ENCODE data around the gene SORL1-AS1.
A peak's percentile ranks its signal among the peaks of the same experiment; 100 is the strongest.

The SORL1-AS1 gene

DNA sequence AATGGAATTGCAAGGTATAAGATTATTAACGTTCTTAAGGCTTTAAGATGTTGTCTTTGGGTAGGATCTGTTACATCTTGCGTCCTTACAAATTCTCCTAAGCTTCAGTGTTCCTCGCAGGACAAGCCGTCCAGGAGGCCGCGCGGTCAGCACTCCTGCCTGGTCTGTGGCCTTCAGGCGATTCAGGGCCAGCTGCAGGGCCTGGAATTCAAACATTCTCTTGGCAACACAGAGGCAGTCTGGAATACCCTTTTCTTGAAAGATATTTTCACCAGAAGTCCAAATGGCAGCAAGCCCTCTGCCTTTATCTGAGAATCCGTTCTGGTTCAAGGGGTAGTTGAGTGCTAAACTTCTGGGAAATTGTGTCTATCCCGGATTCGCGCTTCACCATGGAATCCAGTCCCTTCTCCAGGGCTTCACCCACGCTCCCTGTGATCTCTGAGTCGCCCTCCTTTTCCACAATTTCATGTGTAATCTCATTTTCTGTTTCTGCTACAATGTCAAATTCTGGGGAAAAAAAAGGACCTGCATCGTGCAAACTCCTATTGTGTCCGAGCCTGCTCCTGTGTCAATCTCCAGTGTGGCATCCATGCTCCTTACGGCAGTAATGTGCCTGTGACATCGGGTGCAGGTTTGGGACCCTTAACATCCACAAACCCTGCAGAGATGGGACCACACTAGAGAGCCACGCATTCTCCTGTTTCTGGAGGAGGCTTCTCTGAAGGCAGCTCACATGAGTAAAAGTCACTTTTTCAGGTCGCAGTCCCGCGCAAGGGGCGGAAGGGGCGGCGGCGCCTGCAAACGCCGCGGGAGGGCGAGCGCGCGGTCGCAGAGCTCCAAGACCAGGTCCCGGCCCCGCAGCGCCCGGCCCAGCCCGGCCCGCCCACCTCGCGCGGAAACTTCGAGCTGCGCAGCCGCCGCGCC lies 26.0 kb downstream of the SORL1-AS1 start:
- H3K4me1 Mint-ChIP-seq (ENCODE audit: low read depth) = peaks cover 30% of the 10 kb centered on the region
- DNase-seq (peak; percentile 65), ATAC-seq (peak; percentile 92)
- ChIA-PET CTCF (interaction anchor here (1.0 to 2.2 kb wide), 7 partner anchors 9 to 107 kb away, joined by 3 to 6 read pairs (median 5); no protein-coding TSS in a partner anchor), POLR2A (interaction anchor here (1.1 to 1.4 kb wide), 3 partner anchors 15 to 36 kb away, joined by 3 to 5 read pairs (median 3); partner anchors contain the start of genes SORL1 and SORL1-AS1)
- peaks cover 5% of the 10 kb centered on the region for H3K27me3 Mint-ChIP-seq (ENCODE audit: low read depth)
- peaks cover 15% of the 10 kb centered on the region for H3K36me3 Mint-ChIP-seq (ENCODE audit: low read depth)
- H3K27ac Mint-ChIP-seq = peak overlapping the region; percentile 32
- peak overlapping the region; percentile 54 for H3K4me3 Mint-ChIP-seq
- H3K9me3 Mint-ChIP-seq (ENCODE audit: insufficient read depth) = peaks cover 5% of the 10 kb centered on the region

DNA sequence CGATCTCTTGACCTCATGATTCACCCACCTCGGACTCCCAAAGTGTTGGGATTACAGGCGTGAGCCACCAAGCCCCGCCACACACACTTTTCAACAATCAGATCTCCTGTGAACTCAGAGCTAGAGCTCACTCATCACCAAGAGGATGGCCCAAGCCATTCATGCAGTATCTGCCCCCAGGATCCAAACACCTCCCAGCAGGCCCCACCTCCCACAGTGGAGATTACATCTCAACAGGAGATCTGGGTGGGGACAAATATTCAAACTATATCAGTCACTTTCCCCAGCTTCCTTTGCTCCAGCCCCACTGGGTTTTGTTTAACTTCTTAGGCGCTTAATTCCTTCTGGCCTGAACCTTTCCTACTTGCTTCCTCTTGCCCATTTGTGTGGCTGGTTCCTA lies 26.9 kb downstream of the SORL1-AS1 start:
- ChIA-PET CTCF (no interaction called here), POLR2A (interaction anchor here (0.6 kb wide), 1 partner anchor 53 kb away, joined by 3 read pairs; no protein-coding TSS in a partner anchor)
- Mint-ChIP-seq H3K9me3 (ENCODE audit: insufficient read depth) (peaks cover 5% of the 10 kb centered on the region), H3K4me3 (no peak overlapping the region), H3K36me3 (ENCODE audit: low read depth) (peaks cover 15% of the 10 kb centered on the region), H3K27me3 (ENCODE audit: low read depth) (peaks cover 5% of the 10 kb centered on the region), H3K4me1 (ENCODE audit: low read depth) (peaks cover 39% of the 10 kb centered on the region), H3K27ac (no peak overlapping the region)
- DNase-seq (no peak), ATAC-seq (no peak)

DNA sequence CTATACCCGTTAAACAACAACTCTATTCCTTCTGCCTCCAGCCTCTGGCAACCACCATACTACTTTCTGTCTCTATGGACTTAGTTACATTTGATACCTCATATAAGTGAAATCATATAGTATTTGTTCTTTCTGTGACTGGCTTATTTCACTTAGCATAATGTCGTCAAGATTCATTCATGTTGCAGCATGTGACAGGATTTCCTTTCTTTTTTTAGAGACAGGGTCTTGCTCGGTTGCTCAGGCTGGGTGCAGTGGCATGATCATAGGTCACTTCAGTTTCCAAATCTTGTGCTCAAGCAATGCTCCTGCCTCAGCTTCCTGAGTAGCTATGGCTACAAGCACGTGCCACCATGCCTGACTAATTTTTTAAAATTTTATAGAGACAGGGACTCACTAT lies 30.1 kb downstream of the SORL1-AS1 start:
- CTCF ChIA-PET = no interaction called here
- H3K4me3 Mint-ChIP-seq = no peak overlapping the region
- DNase-seq (peak; percentile 29), ATAC-seq (no peak)
- POLR2A ChIA-PET = no interaction called here
- H3K27ac Mint-ChIP-seq = peak overlapping the region; percentile 3
- peaks cover 2% of the 10 kb centered on the region for H3K27me3 Mint-ChIP-seq (ENCODE audit: low read depth)
- peaks cover 18% of the 10 kb centered on the region for H3K36me3 Mint-ChIP-seq (ENCODE audit: low read depth)
- peaks cover 66% of the 10 kb centered on the region for H3K4me1 Mint-ChIP-seq (ENCODE audit: low read depth)
- H3K9me3 Mint-ChIP-seq (ENCODE audit: insufficient read depth) = peaks cover 5% of the 10 kb centered on the region

DNA sequence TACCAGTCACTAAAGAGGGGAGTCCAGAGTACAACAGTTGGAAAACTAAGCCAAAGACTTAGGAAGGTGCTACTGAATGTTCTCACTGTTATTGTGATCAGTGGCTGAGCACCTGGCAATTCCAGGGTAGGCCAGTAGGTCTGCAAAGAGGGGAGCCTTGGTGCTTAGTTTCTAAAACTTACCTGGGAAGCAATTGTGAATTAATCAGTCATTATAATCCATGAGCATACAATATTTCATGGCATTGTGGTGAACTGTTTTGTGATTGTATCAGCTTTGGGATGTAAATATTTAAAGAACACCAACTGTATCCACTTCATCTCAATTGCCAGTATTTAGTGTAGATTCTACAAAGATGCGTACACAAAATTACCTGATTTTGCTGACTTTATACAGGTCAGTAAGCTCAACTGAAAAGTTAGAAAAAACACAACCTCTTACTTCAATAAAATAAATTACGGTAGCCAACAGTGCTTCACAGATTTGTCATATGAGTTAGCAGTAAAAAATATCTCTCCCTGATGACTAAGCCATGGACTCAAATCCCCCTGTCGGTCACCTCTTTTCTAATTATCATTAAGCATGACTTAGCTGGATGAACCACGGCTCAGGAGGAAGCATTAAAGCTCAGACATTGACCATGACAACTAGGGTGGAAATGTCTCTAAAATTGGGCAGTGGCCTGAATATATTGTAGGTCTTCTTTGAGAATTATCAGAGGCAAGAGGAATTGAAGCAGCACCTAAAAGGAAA lies 31.4 kb downstream of the SORL1-AS1 start:
- Mint-ChIP-seq H3K4me3 (no peak overlapping the region), H3K27me3 (ENCODE audit: low read depth) (peaks cover 2% of the 10 kb centered on the region), H3K36me3 (ENCODE audit: low read depth) (peaks cover 18% of the 10 kb centered on the region), H3K27ac (peak overlapping the region; percentile 23), H3K4me1 (ENCODE audit: low read depth) (peaks cover 69% of the 10 kb centered on the region), H3K9me3 (ENCODE audit: insufficient read depth) (peaks cover 5% of the 10 kb centered on the region)
- ChIA-PET POLR2A (interaction anchor here (1.3 kb wide), 1 partner anchor 30 kb away, joined by 3 read pairs; no protein-coding TSS in a partner anchor), CTCF (interaction anchor here (0.8 to 2.2 kb wide), 10 partner anchors 11 to 84 kb away, joined by 3 to 10 read pairs (median 3); partner anchors contain the start of gene SORL1)
- ATAC-seq = no peak
- no peak for DNase-seq

DNA sequence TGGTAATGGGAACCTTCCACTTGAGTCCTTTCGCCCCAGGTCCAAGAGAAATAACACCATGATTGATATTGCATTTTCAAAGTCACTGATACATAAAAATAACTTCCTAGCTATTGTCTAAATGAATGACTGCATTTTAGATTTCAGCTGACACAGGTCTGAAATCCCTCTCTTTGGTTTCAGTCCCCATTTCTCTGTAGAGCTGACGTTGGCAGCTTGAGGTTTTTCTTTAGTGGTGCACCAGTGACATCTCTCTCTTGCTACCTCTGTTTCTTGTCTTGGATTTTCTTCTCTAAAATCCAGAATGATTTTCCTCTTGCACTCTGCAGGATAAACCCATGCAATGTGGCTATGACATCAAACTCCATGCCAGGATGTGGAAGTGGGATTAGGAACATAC lies 32.4 kb downstream of the SORL1-AS1 start:
- no peak for DNase-seq
- no peak for ATAC-seq
- peaks cover 18% of the 10 kb centered on the region for H3K36me3 Mint-ChIP-seq (ENCODE audit: low read depth)
- peaks cover 5% of the 10 kb centered on the region for H3K9me3 Mint-ChIP-seq (ENCODE audit: insufficient read depth)
- H3K27me3 Mint-ChIP-seq (ENCODE audit: low read depth) = peaks cover 2% of the 10 kb centered on the region
- ChIA-PET CTCF (interaction anchor here (0.7 to 2.2 kb wide), 9 partner anchors 10 to 101 kb away, joined by 3 to 10 read pairs (median 3); partner anchors contain the start of gene SORL1), POLR2A (interaction anchor here (2.1 kb wide), 1 partner anchor 31 kb away, joined by 8 read pairs; no protein-coding TSS in a partner anchor)
- peaks cover 71% of the 10 kb centered on the region for H3K4me1 Mint-ChIP-seq (ENCODE audit: low read depth)
- H3K27ac Mint-ChIP-seq = peak overlapping the region; percentile 41
- no peak overlapping the region for H3K4me3 Mint-ChIP-seq

DNA sequence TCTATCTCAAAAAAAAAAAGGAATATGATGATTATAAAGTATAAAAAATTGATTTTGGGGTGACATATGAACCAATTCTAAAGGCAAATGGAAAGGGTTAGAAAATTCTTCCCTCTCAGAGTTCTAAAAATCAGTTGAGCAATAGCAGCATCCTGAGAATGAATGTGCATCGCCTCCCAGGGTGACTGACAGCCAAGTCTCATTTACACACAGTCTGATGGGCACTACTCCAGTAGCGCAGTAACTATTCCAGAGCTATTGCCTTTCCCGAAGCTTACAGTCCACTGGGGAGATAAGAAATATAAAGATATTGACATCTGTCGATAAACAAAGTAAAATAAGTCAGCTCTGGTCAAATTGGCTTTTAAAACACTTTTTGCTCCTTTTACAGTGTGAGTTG lies 32.9 kb downstream of the SORL1-AS1 start:
- ChIA-PET POLR2A (interaction anchor here (2.1 kb wide), 1 partner anchor 32 kb away, joined by 8 read pairs; no protein-coding TSS in a partner anchor), CTCF (interaction anchor here (0.7 to 2.2 kb wide), 6 partner anchors 9 to 101 kb away, joined by 3 to 10 read pairs (median 4); no protein-coding TSS in a partner anchor)
- Mint-ChIP-seq H3K4me1 (ENCODE audit: low read depth) (peaks cover 72% of the 10 kb centered on the region), H3K27ac (no peak overlapping the region), H3K4me3 (no peak overlapping the region), H3K36me3 (ENCODE audit: low read depth) (peaks cover 13% of the 10 kb centered on the region), H3K9me3 (ENCODE audit: insufficient read depth) (no peaks in the 10 kb centered on the region), H3K27me3 (ENCODE audit: low read depth) (peaks cover 2% of the 10 kb centered on the region)
- ATAC-seq (no peak), DNase-seq (no peak)

DNA sequence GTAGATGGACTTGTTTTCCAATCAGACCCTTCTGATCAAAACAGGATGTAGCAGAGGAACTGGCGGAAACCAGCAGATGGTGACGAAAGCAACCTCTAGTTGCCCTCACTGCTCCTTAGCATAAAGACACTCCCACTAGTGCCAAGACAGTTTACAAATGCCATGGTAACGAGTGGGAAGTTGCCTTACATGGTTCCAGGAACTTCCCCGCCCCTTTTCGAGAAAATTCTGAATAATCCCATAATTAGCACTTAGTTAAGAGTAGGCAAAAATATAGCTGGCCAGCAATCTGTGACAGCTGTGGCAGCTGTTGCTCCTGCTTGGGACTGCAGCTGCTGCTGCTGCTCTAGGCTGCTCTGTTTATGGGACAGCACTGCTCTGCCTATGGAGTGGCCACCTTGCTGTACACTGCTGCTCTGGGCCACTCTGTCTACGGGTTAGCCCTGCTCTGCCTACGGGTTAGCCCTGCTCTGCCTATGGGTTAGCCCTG lies 34.1 kb downstream of the SORL1-AS1 start:
- CTCF ChIA-PET = interaction anchor here (1.0 kb wide), 1 partner anchor 38 kb away, joined by 3 read pairs; no protein-coding TSS in a partner anchor
- DNase-seq = peak; percentile 77
- no peaks in the 10 kb centered on the region for H3K27me3 Mint-ChIP-seq (ENCODE audit: low read depth)

DNA sequence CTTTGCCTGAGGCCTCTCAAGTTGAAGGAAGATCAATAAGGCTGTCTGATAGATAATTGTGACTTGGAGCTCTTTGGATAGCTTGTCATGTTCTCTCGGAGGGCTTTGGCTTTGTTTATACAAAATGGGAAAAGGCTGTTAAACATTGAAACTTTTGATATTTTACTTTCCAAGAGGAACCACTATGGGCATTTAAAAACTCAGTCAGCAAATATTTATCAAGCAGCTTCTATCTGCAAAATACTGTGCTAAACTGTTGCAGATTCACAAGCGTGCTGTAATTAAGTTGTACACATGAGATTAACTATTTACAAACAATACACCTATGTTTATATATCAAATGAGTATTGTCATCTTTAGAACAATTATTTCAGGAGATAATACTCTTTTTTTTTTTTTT lies 35.2 kb downstream of the SORL1-AS1 start:
- peaks cover 4% of the 10 kb centered on the region for H3K36me3 Mint-ChIP-seq (ENCODE audit: low read depth)
- POLR2A ChIA-PET = interaction anchor here (0.5 to 0.7 kb wide), 3 partner anchors 65 to 1023 kb away, joined by 3 to 4 read pairs (median 3); no protein-coding TSS in a partner anchor
- ATAC-seq (no peak), DNase-seq (no peak)
- peaks cover 69% of the 10 kb centered on the region for H3K4me1 Mint-ChIP-seq (ENCODE audit: low read depth)
- no peaks in the 10 kb centered on the region for H3K9me3 Mint-ChIP-seq (ENCODE audit: insufficient read depth)
- H3K4me3 Mint-ChIP-seq = peak overlapping the region; percentile 46
- peak overlapping the region; percentile 84 for H3K27ac Mint-ChIP-seq
- H3K27me3 Mint-ChIP-seq (ENCODE audit: low read depth) = no peaks in the 10 kb centered on the region
- CTCF ChIA-PET = interaction anchor here (0.8 to 1.5 kb wide), 4 partner anchors 10 to 174 kb away, joined by 3 to 8 read pairs (median 4); no protein-coding TSS in a partner anchor

More for the DNA sequence above, 34.1 kb downstream of the SORL1-AS1 start:
- POLR2A ChIA-PET = interaction anchor here (2.1 kb wide), 1 partner anchor 33 kb away, joined by 8 read pairs; no protein-coding TSS in a partner anchor
- no peak overlapping the region for H3K4me3 Mint-ChIP-seq
- H3K36me3 Mint-ChIP-seq (ENCODE audit: low read depth) = peaks cover 6% of the 10 kb centered on the region
- peak; percentile 64 for ATAC-seq
- peak overlapping the region; percentile 27 for H3K27ac Mint-ChIP-seq
- H3K9me3 Mint-ChIP-seq (ENCODE audit: insufficient read depth) = no peaks in the 10 kb centered on the region
- peaks cover 70% of the 10 kb centered on the region for H3K4me1 Mint-ChIP-seq (ENCODE audit: low read depth)

DNA sequence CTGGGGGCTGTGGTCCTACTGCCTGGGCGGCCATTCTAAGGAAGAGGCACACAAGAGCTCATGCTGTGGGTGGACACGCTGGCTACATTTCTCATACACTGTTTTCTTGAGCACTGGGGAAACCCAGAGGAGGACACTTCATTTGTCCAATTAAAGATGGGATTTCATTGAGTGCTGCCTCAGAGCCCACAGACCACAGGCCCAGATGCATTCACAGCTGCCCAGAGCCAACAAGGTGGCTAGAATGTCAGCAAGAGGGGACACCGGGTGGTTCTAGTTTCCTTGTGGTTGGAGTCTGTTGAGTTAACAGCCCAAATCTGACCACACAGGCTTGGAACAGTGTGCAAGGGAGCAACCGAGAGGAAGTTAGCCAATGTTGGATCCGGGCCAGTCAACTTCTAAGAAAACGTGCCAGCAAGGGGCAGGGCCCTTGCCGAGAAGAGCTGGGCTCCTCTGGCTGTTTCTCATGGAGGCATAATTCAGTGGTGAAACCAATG lies 35.7 kb downstream of the SORL1-AS1 start:
- Mint-ChIP-seq H3K9me3 (ENCODE audit: insufficient read depth) (no peaks in the 10 kb centered on the region), H3K4me3 (peak overlapping the region; percentile 46), H3K4me1 (ENCODE audit: low read depth) (peaks cover 64% of the 10 kb centered on the region), H3K36me3 (ENCODE audit: low read depth) (peaks cover 4% of the 10 kb centered on the region), H3K27me3 (ENCODE audit: low read depth) (no peaks in the 10 kb centered on the region), H3K27ac (peak overlapping the region; percentile 84)
- ChIA-PET CTCF (interaction anchor here (0.8 to 1.5 kb wide), 4 partner anchors 10 to 174 kb away, joined by 3 to 8 read pairs (median 4); no protein-coding TSS in a partner anchor), POLR2A (interaction anchor here (0.6 to 0.7 kb wide), 2 partner anchors 66 to 942 kb away, joined by 3 read pairs; no protein-coding TSS in a partner anchor)
- ATAC-seq (peak; percentile 71), DNase-seq (peak; percentile 76)

DNA sequence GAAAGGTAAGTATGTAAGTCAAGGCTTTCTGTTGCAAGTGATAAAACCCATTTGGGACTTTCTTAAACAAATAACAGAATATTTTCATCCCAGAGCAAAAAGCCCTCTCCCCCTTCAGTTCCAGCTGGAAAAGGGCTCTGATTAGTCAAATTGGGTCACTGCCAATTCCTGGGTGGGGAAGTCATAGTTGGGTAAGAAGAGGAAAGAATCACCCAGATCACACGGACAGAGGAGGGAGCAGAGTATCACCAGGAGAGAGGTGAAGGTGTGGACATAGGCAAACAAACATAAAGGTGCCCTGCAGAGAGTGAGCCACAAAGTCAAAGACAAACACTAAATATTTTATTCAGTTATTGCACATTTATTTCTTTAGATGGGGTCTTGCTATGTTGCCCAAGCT lies 36.9 kb downstream of the SORL1-AS1 start:
- H3K36me3 Mint-ChIP-seq (ENCODE audit: low read depth) = peaks cover 4% of the 10 kb centered on the region

More for the DNA sequence above, 36.9 kb downstream of the SORL1-AS1 start:
- H3K4me3 Mint-ChIP-seq = no peak overlapping the region
- DNase-seq (no peak), ATAC-seq (no peak)
- no peaks in the 10 kb centered on the region for H3K9me3 Mint-ChIP-seq (ENCODE audit: insufficient read depth)
- H3K27me3 Mint-ChIP-seq (ENCODE audit: low read depth) = no peaks in the 10 kb centered on the region
- ChIA-PET CTCF (no interaction called here), POLR2A (no interaction called here)
- peaks cover 51% of the 10 kb centered on the region for H3K4me1 Mint-ChIP-seq (ENCODE audit: low read depth)
- H3K27ac Mint-ChIP-seq = no peak overlapping the region
